ENCODE data around the gene PSMB5.
"Not testable (repeated sequence)": the region's sequence is repeated elsewhere in the genome, so short reads cannot be mapped to it uniquely, and the experiment has no call there.

PSMB5 gene

DNA sequence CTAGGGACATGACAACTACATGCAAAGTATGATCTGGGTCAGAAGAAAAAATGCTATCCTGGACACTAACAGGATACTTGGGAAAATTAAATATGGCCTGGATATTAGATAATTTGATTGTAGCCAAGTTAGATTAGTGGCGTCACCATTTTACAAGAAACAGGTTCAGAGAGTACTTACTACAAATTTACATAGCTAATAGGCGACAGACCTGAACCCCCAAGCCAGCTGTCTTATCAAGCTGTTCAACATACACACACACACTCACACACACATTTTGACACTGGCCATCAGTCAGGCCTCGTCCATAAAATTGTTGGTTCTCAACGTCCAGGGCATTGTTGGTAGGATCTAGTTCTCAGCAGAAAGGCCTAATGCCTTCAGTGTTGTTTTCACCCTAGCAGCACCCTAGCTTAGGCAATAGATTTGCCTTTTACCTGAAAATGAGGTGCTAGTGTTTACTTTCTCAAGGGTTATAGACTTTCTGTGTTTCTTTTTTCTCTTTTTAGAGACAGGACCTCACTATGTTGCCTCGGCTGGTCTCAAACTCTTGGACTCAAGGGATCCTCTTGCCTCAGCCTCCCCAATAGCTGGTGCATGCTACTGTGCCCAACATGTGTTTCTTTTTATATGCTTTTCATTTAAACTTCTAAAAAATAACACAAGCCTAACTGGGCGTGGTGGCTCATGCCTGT lies 21.5 kb downstream of the PSMB5 start:
- no peak for DNase-seq

DNA sequence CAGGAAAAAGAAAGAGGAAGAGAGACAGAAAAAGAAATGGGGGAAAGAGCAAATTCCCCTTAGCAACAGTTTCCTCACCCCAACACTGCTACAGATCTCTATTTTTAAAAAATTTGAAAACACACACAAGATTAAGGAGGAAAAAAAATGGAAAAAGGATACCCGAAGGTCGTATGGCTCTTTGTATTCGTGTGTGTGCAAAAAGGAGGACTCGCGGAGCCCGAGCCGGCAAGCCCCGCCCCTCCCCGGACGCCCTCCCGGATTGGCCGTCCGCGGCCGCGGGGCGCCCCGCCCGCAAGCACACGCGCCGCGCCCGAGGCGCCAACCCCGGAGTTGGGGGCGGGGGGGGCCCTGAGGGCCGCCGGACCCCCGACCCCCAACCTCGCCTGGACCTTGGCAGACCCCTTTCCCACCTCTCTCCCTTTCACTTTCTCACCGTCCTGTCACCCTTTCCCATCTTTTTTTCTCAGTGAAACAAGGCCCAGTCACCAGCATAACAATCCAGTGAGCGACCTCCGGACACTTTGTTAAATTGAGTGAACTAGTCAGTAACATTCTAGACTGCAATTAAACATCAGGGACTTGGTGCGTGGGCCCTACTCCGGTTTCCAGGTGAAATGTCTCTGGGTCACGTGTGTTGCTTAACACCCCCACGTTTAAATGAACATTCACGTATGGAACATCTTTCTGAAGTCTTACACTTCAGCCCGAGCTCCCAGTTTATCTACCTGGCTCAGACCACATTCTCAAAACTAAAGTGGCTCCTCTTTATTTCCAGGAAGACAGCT lies 24.6 kb downstream of the PSMB5 start, which contains the start of gene C14orf93:
Gene C14orf93 (minus strand): TSS at position 205 of the 788 bp plus-strand sequence. CDS start 11,120 bp downstream, outside the sequence.
- DNase-seq: peak; percentile 65

DNA sequence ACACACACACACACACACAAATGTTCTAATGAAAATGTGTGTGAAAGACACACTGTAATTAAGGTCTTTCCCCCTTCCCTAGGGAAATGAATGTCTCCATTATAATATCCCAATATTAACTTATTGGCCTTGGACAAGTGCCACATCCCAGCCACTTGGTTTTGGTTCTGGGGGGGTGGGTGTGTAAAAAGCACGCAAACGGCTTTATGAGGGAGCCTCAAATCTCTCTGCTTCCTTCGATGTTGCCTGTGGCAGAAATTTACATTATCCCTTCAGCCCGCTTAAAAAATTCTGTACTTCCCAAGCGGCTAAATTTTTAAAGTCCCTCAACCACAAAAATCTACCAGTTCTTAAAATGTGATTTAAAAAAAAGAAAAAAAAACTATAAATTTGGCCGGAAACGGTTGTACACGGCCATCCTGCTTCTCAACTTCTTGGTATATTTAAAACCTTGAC lies 25.2 kb downstream of the PSMB5 start:
- no peak for DNase-seq

DNA sequence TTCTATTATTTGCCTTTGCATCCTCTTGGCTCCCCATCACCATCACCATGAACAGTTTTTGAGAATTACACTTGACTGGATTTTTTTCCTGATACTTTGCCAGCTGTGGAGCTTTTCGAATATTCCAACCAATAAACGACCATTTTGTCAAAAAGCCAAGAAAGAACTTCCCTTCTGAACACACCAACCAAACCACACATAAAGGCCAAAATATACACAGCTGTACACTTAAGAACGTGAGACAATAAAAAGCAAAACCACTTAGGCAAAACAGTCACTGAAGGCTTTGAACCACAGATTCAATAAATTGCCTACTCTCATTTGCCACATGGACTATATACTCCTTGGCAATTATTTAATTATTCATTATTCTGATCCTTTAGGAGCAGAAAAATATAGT lies 25.9 kb downstream of the PSMB5 start:
- DNase-seq: peak; percentile 18

DNA sequence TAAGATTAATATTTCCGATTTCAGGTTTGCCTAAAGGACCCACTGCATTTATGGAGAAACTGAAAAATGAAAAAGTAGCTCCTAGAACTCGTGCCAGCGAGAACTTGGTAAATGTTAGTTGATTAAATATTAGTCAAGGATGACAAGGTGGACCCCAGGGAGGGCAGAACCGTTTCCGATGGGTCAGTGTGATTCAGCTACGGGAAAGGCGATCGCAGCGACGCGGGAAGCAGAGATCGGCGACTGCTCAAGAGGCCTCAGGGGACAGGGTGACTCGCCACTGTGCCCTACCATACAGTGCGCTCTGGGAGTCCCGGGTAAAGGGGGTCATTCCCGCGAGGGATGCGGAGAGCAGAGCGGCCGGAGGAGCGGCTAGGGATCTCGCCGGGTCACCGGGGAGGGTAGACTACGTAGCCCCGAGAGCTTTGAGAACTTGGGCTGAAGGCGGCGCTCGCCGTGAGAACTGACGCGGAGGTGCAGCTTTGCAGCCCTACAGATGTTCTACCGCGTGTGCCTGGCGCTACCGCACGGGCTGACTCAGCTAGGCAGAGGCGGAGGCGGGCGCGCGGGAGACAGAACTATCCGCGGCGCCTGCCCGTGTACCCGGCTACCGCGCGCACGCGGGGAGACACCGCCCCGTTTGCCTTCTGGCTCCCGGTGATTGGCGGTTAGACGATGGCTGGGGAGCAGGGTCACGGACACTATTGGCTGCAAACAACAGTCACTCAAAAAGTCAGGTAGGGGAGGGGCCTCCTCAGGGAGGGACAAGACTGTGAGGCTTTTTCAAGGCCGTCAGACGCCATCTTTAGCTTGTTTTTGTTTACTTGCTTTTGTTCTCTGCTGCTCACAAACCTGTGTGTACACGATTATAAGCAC lies 27.9 kb downstream of the PSMB5 start:
- DNase-seq: peak; percentile 98

DNA sequence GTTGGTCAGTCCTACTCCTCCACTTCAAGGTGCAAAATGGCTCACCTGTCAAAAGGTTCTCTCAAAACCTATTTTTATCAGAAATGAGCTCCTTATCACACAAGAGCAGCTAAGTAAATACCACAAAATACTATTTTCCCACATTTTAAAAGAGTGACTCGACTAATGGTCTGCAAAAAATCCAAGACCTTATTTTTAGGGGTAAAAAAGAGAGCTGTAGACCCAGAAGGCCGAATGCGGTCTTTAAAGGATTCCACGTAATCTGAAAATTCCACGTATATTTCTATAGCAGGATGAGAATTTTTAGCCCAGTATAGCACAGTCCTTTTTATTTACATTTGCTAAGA lies 28.5 kb downstream of the PSMB5 start:
- no peak for DNase-seq

DNA sequence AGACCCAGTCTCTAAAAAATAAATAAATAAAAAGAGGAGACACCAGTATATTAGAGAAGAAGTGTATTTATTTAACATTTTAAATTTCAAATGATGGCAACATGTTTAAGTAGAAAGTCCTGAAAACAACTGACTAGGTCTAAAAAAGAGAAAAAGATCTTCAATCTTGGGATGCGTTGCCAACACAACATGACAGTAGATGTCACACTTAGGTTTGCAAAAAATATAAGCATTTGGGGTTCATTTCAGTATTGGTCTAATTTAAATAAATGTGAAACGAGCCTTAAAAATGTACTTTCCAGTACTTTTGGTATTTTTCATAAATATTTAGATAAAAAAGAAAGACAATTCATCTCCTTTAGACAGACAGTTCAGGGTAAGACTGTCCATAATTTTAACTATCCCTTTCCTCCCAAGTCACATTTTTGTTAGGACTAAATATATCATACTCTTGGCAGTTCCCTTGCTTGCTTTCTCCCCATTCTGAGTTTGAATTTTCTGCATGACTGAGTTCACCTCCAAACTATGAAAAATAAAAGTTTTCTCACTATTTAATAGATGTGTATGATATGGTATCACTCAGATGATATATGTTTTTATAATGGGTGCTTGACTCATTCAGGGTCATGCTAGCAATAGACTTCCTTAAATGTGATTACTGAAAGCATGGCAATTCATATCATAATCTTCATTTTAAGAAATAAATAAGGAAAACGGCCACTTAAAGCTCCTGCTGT lies 29.1 kb downstream of the PSMB5 start:
- DNase-seq: peak; percentile 17

DNA sequence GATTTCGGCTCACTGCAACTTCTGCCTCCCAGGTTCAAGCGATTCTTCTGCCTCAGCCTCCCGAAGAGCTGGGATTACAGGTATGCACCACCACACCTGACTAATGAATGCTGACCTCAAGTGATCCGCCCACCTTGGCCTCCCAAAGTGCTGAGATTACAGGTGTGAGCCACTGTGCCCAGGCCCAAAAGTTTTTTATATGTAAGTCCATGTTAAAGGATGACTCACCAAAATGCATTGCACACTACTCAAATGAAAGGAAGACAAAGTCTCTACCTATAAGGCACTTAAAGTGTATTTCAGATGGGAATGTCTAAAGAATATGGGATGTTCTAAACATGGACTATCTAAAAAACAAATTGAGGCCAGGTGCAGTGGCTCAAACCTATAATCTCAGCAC lies 30.4 kb downstream of the PSMB5 start:
- DNase-seq: not testable (repeated sequence)

DNA sequence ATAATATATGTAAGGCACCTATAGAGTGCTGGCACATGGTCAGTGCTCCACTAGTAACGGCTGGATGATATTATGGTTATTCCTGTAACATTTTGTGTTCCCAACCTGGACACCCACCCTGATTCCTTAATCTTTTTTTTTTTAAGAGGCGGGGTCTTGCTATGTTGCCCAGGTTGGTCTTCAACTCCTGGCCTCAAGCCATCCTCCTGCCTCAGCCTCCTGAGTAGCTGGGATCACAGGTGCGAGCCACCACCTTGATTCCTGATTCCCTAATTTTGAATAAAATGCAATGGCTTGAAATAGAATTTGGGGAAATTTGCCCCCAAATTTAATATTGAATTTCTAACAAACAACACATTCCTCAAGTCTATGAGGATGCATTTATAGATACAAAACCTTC lies 32.1 kb downstream of the PSMB5 start:
- DNase-seq: no peak

DNA sequence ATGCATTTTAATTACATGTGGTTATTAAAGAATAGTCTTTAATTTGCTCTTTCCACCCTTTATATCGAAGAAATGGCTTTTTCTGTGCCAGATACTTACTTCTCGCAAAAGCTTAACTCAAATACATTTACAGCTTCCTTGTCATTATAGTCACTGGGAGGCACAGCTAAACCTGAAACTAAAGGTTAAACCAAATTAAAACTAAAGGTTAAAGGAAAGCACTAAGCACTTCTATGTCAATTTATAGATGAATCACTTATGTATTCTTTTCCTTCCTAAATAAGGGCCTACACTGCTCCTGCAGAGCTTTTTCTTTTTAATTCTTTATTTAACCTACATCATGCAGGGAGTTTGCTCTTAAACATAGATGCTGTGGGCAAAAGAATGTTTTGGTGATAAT lies 33.8 kb downstream of the PSMB5 start:
- DNase-seq: no peak

DNA sequence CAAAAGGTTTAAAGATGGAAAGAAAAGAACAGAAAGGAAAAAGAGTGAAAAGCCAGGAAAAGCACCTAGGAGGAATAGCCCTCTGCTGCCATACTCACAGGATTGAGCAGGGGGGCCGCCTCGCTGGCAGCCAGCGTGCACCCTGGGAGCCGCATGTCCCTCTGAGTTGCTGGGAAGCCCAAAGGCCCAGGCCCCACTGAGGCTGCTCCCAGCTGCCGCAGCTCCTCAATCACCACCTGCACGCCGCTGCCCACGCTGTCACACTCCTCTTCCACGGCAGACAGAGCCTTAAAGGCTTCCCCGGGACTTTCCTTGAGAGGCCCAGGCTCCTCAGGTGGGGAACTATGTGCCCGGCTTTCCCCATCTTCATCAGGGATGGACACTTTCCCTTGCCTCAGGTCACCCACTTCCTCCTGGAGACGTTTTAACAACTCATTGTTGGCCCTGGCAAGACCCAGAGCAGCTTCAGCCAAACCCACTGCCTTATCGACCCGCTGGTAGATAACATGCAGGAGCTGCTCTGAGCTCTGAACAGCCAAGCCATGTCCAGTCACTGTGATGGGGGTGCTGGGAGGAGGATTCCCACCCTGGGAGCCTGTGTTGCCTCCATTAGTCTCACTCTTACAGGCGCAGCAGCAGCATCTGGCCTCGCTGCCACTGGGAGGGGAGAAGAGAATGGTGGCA lies 36.2 kb downstream of the PSMB5 start:
- no peak for DNase-seq

DNA sequence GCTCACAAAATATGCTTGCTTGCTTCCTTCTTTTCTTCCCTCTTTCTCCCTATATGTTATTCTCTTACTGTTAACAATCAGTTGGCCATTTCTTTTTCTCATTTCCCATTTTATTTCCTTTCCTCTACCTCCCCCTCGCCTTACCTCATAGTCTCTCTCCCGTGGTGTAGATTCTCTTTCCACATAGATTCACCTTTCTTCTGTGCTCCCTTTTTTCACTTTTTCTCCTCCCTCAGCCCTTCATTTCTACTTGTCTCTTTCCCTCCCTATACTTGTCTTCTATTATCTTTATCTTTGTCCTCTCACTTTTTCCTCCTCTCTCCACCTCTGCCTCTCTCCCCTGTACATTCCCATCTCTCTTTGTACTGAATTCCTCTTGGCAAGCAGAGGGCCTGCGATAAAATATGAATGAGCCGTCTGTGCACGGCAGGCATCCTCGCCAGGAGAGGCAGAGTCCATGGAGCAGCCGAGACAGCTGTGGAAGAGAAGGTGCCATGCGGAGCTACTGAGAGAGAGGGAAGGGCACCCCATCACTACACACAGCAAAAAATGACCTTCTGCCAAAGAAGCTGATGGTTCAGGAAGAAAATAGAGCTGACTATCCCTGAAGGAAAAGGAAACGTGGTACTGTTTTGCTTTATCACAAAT lies 36.9 kb downstream of the PSMB5 start:
- DNase-seq: no peak

DNA sequence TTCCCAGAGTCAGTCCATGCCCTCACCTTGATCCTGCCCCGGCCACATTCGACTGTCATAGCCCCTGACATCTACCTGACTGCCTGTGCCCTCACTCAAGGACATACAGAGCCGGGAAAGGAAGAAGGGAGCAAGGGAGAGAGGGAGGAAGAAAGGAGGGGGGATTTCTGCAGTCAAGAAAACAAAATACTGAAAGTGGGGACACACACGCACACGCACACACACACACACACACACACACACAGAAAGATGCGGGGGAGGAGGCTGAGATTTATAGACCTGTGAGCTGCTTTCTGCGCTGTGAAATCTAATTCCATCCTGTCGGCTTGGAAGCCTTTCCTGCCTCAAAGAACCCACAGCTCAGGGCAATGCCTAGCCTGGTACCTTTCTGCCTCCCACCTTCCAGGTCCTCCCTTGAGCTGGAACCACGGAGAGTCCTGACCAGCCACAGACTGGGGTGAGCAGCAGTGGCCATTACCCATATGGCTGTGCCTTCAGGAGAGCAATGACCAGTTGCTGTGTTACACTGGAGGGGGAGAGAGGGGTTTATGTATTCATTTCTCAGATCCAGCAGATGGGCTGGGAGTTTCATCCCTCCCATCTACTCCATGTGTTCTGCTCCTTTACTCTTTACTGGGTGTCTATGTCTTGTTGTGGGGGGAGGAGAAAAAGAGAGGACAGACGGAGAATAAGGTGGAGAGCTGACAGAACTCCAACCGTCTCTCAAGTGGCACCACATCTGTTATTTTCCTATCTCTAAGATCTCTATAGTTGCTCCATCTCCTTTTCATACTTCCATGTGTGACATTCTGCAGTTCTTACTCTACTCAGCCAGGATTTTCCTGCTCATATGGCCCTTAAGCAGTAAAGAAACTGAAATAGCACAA lies 37.7 kb downstream of the PSMB5 start:
- DNase-seq: peak; percentile 68

DNA sequence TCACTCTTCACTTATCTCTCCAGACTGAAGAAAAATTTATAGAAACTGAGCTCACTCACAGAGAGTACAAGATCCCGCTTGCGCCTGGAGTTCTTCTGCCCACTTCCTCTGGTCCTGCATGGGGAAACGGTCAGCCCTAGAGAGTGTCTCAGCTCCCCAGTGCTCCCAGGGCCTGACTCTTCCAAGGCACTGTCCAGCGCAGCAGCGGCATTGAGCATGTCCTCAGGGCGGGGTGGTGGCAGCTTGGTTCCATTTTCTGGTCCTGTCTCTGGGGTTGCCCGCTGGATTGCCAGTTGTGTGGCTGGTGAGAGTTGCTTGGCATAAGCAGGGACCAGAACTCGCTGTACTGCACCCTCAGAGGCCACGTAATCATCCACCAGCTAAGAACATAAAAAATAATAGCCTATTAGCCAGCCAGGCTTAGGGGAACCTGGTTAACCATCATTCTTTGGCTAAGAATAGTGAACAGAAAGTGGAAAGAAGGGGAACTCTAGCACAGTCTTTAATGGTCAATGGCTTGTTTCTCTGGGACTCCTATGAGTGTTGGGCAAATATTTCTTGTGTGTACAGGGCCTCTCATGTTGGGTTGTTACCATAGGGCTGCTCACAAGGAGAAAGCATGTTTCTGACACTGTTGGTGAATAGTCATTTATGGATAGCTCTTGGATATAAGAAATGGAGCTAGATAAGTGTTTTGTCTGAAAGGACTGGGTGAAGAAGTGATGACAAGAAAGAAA lies 38.6 kb downstream of the PSMB5 start:
- no peak for DNase-seq

DNA sequence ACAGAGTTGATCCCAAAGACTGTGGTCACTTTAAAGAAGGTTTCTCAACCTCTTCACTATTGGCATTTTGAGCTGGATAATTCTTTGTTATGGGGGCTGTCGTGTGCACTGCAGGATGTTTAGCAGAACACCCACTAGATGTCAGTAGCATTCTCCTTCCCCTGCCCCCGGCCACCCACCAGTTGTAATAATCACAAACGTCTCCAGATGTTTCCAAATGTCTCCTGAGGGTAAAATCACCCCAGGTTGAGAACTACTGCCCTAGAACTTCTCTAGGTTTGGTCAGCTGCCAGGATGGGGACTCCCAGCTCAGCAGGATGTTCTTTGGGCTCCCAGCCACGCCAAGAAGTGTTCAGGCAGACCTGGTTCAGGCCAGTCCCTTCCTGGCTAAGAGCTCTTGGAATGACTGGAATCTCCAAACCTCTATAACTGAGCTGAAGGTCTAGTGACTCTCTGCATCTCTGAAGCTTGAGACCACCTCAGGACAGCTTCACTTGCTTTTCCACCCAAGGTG lies 39.9 kb downstream of the PSMB5 start:
- DNase-seq: peak; percentile 73

DNA sequence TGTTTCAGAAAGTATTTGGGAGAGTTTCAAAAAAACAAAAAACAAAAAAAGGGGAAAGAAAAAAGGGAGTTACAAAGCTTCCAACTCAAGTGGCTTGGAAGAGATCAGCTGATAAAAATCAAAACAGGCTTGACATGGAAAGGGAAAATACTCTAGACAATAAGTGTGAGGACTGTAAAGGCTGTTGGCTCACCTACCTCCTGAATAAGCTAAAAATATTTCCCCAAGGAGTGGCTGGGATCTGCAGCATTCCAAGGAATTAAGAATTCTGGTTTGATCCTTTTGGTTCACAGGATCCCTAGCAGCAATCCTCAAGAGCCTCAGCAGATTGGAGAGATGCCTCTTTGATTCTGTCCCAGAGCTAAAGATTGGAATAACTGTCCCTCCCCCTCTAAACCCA lies 41.2 kb downstream of the PSMB5 start:
- no peak for DNase-seq

DNA sequence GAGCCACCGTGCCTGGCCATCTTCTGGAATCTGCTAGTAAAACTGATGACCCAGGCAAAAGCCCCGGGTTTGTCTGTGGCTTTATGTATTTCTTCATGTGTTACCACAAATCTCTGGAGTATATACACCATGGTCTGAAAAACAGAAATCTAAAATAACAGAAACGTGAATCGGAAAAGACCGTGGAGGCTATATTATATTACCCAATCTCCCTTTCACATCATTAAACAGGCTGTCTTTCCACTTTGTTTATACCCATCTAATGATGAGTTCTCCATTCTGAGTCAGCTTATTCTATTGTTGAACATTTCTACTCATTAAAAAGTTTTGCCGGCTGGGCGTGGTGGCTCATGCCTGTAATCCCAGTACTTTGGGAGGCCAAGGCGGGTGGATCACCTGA lies 42.8 kb downstream of the PSMB5 start:
- DNase-seq: no peak

DNA sequence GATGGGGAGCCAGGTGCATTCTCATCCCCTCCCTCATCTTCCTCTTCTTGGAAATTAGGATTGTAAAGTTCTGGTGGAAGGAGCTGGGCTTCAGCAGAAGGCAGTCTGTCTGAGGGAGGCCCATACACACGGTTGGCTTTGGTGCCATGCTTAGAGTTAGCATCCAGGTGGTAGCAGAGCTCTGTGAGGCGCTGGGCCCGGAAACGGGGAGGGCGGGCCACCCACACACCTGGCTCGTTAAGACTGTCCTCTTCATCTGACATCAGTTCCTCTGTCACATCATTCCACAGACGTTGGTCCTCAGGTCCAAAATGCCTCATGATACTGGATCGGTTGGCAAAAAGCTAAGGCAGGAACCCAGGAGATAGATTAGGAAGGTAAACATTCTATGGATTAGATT lies 47.4 kb downstream of the PSMB5 start:
- DNase-seq: no peak

DNA sequence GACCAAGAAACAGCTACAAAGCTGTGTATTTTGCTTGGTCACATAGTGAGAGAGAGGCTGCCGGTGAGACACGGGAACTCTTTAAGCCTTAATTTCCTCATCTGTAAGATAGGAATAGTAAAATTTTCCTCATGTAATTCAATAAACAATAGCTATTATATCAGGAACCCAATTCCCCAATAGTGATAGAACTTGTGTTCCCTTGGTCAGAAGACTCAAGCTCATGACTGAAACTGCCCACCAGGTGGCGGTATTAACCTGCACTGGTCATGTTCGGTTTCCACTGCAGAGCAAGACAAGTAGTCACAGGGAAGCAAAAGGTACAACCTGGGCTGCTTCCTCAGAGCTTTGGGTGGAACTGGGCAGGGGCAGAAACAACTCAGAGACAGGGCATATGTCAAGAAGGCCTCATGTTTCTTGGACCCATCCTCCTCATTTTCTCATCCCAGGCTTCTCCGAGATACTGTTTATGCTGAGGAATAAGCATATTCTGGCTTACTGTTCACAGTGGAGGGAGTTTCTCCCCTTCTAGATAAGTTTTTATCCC lies 48.1 kb downstream of the PSMB5 start:
- peak; percentile 75 for DNase-seq
